K562 (cell line): ENCODE results near the gene ZNRF3. TPM values are rescaled to one million over a fixed set of nuclear protein-coding genes. Genes with fewer than 3 reads are reported as not detected.
A peak's percentile ranks its signal among the peaks of the same experiment; 100 is the strongest.

Source experiments
- EP300 ChIP-seq: IDR thresholded peaks from 2 replicates; pipeline ENCODE4 v1.6.1; 2012; ENCODE audit warnings: low read length, improper control_type of control experiment
- ESRRA ChIP-seq: fragments of 450-650 bp; IDR thresholded peaks from 2 replicates; pipeline ENCODE4 v1.6.1; 2014; ENCODE audit warnings: low read depth, mild to moderate bottlenecking, moderate library complexity, borderline replicate concordance
- ETV5 ChIP-seq: sonication (generic); formaldehyde crosslinking; IDR thresholded peaks from 2 replicates; pipeline ENCODE4 v1.4.0; 2020; ENCODE audit warnings: low read depth, mild to moderate bottlenecking, missing genetic modification reagents
- EZH2 ChIP-seq: IDR thresholded peaks from 2 replicates; pipeline ENCODE4 v1.6.1; 2012; ENCODE audit warnings: low read depth, mild to moderate bottlenecking, inconsistent platforms, low read length, borderline replicate concordance
- FOXA3 ChIP-seq, 2 experiments: fragments of 450-650 bp in 1 of 2; sonication (generic) in 1 of 2; formaldehyde crosslinking; IDR thresholded peaks in 1 of 2; conservative IDR thresholded peaks in 1 of 2; 2 replicates each; pipeline versions ENCODE4 v1.4.0 to v1.8.0; 2020 to 2022; ENCODE audit warnings: mild to moderate bottlenecking in 2 of 2, missing genetic modification reagents in 1 of 2
- FOXJ2 ChIP-seq: fragments of 200-800 bp; sonication (Bioruptor generic); IDR thresholded peaks from 2 replicates; pipeline ENCODE4 v1.6.1; 2016; ENCODE audit warnings: missing genetic modification characterization, missing compliant biosample characterization
- GABPA ChIP-seq: fragments of 200-800 bp; sonication (Bioruptor generic); conservative IDR thresholded peaks from 2 replicates; pipeline ENCODE4 v1.6.1; 2016; ENCODE audit warnings: low read depth, missing genetic modification characterization, missing compliant biosample characterization
- GATA2 ChIP-seq: sonication (generic); formaldehyde crosslinking; IDR thresholded peaks from 2 replicates; pipeline ENCODE4 v1.4.0; 2020; ENCODE audit warnings: mild to moderate bottlenecking, missing genetic modification reagents
- HNRNPH1 ChIP-seq: fragments of 200-400 bp; formaldehyde crosslinking; optimal IDR thresholded peaks from 2 replicates; pipeline ENCODE3; 2017; ENCODE audit warnings: low read depth, mild to moderate bottlenecking, low read length, moderate library complexity
- KDM5B ChIP-seq: fragments of 200-600 bp; sonication (generic); IDR thresholded peaks from 2 replicates; pipeline ENCODE4 v1.6.1; 2012; ENCODE audit warnings: low read depth, mild to moderate bottlenecking, moderate library complexity, low read length, control low read depth, inconsistent platforms; ENCODE audit not compliant: insufficient replicate concordance
- MAX ChIP-seq: sonication (generic); formaldehyde crosslinking; IDR thresholded peaks from 2 replicates; pipeline ENCODE4 v1.9.0; 2022; ENCODE audit warnings: mild to moderate bottlenecking, missing genetic modification reagents
- POLR2AphosphoS2 ChIP-seq: IDR thresholded peaks from 2 replicates; pipeline ENCODE4 v1.6.1; 2012; ENCODE audit warnings: low read length, improper control_type of control experiment
- POLR3A ChIP-seq: IDR thresholded peaks from 2 replicates; pipeline ENCODE4 v1.6.1; 2011; ENCODE audit warnings: borderline replicate concordance, mild to moderate bottlenecking, moderate library complexity; ENCODE audit not compliant: insufficient read length, insufficient read depth; ENCODE audit errors: extremely low read depth
- PRMT5 ChIP-seq: sonication (generic); formaldehyde crosslinking; IDR thresholded peaks from 2 replicates; pipeline ENCODE4 v1.5.0; 2020; ENCODE audit warnings: missing genetic modification reagents
- RERE ChIP-seq: sonication (generic); formaldehyde crosslinking; IDR thresholded peaks from 2 replicates; pipeline ENCODE4 v1.8.0; 2023; ENCODE audit warnings: missing genetic modification reagents, mild to moderate bottlenecking, borderline replicate concordance
- RFX7 ChIP-seq: fragments of 250-450 bp; sonication (Bioruptor Pico); IDR thresholded peaks from 2 replicates; pipeline ENCODE4 v1.5.1; 2021; ENCODE audit warnings: mild to moderate bottlenecking
- SREBF2 ChIP-seq: sonication (generic); formaldehyde crosslinking; IDR thresholded peaks from 2 replicates; pipeline ENCODE4 v1.4.0; 2020; ENCODE audit warnings: mild to moderate bottlenecking, missing genetic modification reagents
- TBP ChIP-seq: optimal IDR thresholded peaks from 2 replicates; pipeline ENCODE3; 2011; ENCODE audit warnings: low read depth, low read length, improper control_type of control experiment
- TEAD1 ChIP-seq, 2 experiments: fragments of 450-650 bp in 1 of 2; sonication (generic) in 1 of 2; formaldehyde crosslinking; IDR thresholded peaks; 2 replicates each; pipeline versions ENCODE4 v1.4.0 to v1.8.0; 2020 to 2022; ENCODE audit warnings: mild to moderate bottlenecking in 2 of 2, missing genetic modification reagents in 1 of 2
- ZKSCAN1 ChIP-seq: fragments of 150-350 bp; IDR thresholded peaks from 2 replicates; pipeline ENCODE4 v1.6.1; 2016; ENCODE audit warnings: low read depth, low read length
- ZNF165 ChIP-seq: fragments of 250-450 bp; sonication (Bioruptor Pico); IDR thresholded peaks from 2 replicates; pipeline ENCODE4 v1.4.0; 2020; ENCODE audit warnings: borderline replicate concordance
- ZNF384 ChIP-seq: IDR thresholded peaks from 2 replicates; pipeline ENCODE4 v1.6.1; 2012; ENCODE audit warnings: low read depth, low read length, improper control_type of control experiment
- ZNF699 ChIP-seq: fragments of 250-450 bp; sonication (Bioruptor Pico); IDR thresholded peaks from 2 replicates; pipeline ENCODE4 v1.8.0; 2021; ENCODE audit warnings: mild to moderate bottlenecking, moderate library complexity; ENCODE audit not compliant: insufficient replicate concordance
- polyA plus RNA-seq, 8 experiments: library from polyadenylated mRNA; depleted of rRNA in 4 of 8; stranded (reverse) in 5 of 8; unstranded in 3 of 8; fragments of >200 nt; fragmentation: Nextera tagmentation in 2 of 8; fragmentation: Illumina TruSeq in 1 of 8; extraction: Ambion mirVana in 2 of 8; extraction: Trizol in 1 of 8; gene quantifications; 2 replicates each; pipeline versions ENCODE4 v1.2.1 to v1.2.3, GENCODE V29; 2011 to 2014; ENCODE audit warnings: inconsistent platforms in 1 of 8, missing spikeins in 1 of 8
- total RNA-seq, 7 experiments: library from RNA; depleted of rRNA in 6 of 7; stranded (reverse); fragments of >200 nt in 6 of 7; fragmentation: Illumina TruSeq in 2 of 7; extraction: Trizol in 2 of 7; gene quantifications; 2 replicates each; pipeline versions ENCODE4 v1.2.1 to v1.2.3, GENCODE V29; 2011 to 2021; ENCODE audit warnings: low replicate concordance in 1 of 7

The ZNRF3 gene
- total and polyA plus RNA-seq, 9 of the 15 experiments (the other 6 are each of a cell fraction or from before 2014, with no cell fraction given): 0.41 to 5.9 (median 1.7) TPM

- TF ChIP-seq RERE (CRISPR knock-in tag) (no peak), ZNF699 (CRISPR knock-in tag) (no peak), PRMT5 (CRISPR knock-in tag) (no peak), POLR3A (no peak), EP300 (peak; percentile 45; the same call in 1 of the 2 replicates), POLR2AphosphoS2 (no peak), KDM5B (no peak), ZNF384 (no peak), TBP (no peak), TEAD1 (CRISPR knock-in tag; IDR thresholded peaks at IDR 0.05) (peak in 1 of 2 experiments; percentile 73; a peak in 1 of 4 replicates), FOXA3 (CRISPR knock-in tag; conservative IDR thresholded peaks at IDR 0.05 in 1 of 2, IDR thresholded peaks at IDR 0.05 in 1 of 2) (no peak), RFX7 (CRISPR knock-in tag) (no peak), ETV5 (CRISPR knock-in tag) (no peak), ZNF165 (CRISPR knock-in tag) (no peak), HNRNPH1 (no peak), MAX (CRISPR knock-in tag) (no peak), EZH2 (no peak), SREBF2 (CRISPR knock-in tag) (no peak), GATA2 (CRISPR knock-in tag) (no peak), ZKSCAN1 (no peak), FOXJ2 (tag) (no peak), ESRRA (peak; percentile 84; the same call in 1 of the 2 replicates), GABPA (tag) (peak; percentile 71)
These were observed 200.7 kb downstream of the ZNRF3 start (continued) for GRCh38 chr22:29083933-29084591.
